A549 (cell line): ENCODE data around the gene ITFG1.

ENCODE experiments used
- CHD2 ChIP-seq: fragments of 150-350 bp; IDR thresholded peaks from 2 replicates; pipeline ENCODE4 v1.6.1; 2014; ENCODE audit warnings: low read length; ENCODE audit not compliant: partially characterized antibody
- HMGXB4 ChIP-seq: fragments of 250-450 bp; sonication (Bioruptor Pico); IDR thresholded peaks from 2 replicates; pipeline ENCODE4 v1.5.0; 2021; ENCODE audit warnings: mild to moderate bottlenecking, moderate library complexity, borderline replicate concordance
- MAFK ChIP-seq: fragments of 450-650 bp; IDR thresholded peaks from 2 replicates; pipeline ENCODE4 v1.6.1; 2014; ENCODE audit not compliant: partially characterized antibody
- RAD21 ChIP-seq, 2 experiments: fragments of >200 bp in 1 of 2; sonication (Bioruptor Twin) in 1 of 2; formaldehyde crosslinking in 1 of 2; IDR thresholded peaks in 1 of 2; conservative IDR thresholded peaks in 1 of 2; 2 replicates in 1 of 2; 3 replicates in 1 of 2; pipeline ENCODE4 v1.6.1; 2012 to 2018; ENCODE audit warnings: inconsistent platforms in 1 of 2
- RCOR1 ChIP-seq: fragments of 150-350 bp; IDR thresholded peaks from 2 replicates; pipeline ENCODE4 v1.6.1; 2014; ENCODE audit warnings: antibody characterized with exemption, low read length, low read depth
- ZC3H11A ChIP-seq: fragments of 450-650 bp; IDR thresholded peaks from 2 replicates; pipeline ENCODE4 v1.6.1; 2014; ENCODE audit warnings: antibody characterized with exemption, mild to moderate bottlenecking

DNA sequence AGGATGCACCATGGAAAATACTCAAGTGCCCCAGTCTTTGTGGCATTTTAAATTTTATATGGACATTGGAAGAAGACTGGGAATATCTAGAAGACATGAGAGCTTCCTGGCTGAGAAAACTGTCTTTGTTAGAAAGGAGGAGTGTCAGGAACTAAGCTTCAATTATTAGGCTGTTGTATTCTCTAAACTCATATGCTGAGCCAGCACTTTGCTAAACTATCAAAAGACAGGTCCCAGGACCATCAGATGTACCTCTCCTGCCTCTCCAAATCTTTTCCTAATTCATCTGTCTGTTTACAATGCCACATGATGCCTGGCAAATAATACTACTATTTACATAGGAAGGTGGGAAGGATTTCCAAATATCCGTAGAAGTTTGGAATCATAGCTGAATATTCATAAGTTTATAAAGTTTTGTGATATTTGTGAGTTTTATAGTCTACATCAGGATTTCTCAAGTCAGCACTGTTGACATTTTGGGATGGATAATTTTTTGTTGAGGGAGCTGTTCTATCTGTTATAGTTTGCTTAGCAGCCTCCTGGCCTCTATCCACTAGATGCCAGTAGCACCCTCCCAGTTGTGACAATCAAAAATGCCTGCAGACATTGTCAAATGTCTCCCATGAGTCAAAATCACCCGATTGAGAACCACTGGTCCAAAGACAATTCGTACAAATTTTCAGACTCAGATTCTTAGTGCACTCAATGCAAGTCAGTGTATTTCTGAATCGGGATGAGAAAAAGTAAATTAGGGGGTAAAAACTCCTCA, 255.9 kb downstream of the ITFG1 start:
- TF ChIP-seq CHD2, result no peak
- TF ChIP-seq HMGXB4 (CRISPR knock-in tag), result no peak
- peak in 1 of 2 experiments; percentile 18; a peak in 1 of 5 replicates for TF ChIP-seq RAD21 (conservative IDR thresholded peaks at IDR 0.05 in 1 of 2, IDR thresholded peaks at IDR 0.05 in 1 of 2)
- no peak for TF ChIP-seq ZC3H11A
- TF ChIP-seq MAFK, result peak; percentile 85
- TF ChIP-seq RCOR1, result no peak
